ENCODE results near the gene SUPT20HL2.

DNA sequence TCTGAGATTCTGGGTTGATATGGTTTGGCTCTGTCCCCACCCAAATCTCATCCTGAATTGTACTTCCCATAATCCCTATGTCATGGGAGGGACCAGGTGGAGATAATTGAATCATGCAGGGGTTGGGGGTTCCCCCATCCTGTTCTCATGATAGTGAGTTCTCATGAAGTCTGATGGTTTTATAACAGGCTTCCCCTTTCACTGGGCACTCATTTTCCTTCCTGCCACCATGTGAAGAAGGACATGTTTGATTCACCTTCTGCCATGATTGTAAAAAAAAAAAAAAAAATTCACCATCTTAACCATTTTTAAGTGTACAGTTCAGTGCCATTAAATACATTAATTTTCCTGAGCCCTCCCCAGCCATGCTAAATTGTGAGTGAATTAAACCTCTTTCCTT is 42.6 kb downstream of the SUPT20HL2 start:
- TF ChIP-seq, protein P1, sequence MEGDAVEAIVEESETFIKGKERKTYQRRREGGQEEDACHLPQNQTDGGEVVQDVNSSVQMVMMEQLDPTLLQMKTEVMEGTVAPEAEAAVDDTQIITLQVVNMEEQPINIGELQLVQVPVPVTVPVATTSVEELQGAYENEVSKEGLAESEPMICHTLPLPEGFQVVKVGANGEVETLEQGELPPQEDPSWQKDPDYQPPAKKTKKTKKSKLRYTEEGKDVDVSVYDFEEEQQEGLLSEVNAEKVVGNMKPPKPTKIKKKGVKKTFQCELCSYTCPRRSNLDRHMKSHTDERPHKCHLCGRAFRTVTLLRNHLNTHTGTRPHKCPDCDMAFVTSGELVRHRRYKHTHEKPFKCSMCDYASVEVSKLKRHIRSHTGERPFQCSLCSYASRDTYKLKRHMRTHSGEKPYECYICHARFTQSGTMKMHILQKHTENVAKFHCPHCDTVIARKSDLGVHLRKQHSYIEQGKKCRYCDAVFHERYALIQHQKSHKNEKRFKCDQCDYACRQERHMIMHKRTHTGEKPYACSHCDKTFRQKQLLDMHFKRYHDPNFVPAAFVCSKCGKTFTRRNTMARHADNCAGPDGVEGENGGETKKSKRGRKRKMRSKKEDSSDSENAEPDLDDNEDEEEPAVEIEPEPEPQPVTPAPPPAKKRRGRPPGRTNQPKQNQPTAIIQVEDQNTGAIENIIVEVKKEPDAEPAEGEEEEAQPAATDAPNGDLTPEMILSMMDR (IDR thresholded peaks at IDR 0.05) = no peak
- no peak for TF ChIP-seq POLR2A (IDR thresholded peaks at IDR 0.05)
